Ascending aorta (tissue), 2 donors: ENCODE data around the gene OSBPL3. TPM values are rescaled to one million over a fixed set of nuclear protein-coding genes. Genes with fewer than 3 reads are reported as not detected.

Experiments used
- DNase-seq, 2 donors: peaks; one replicate each; pipeline ENCODE4 v3.0.0-alpha.2; 2019; ENCODE audit warnings: low spot score in 2 of 2
- H3K27ac ChIP-seq, 2 donors: fragments of 200-600 bp; sonication (generic); one replicate each; pipeline ENCODE4 v1.5.1; 2016 to 2017; ENCODE audit warnings: mild to moderate bottlenecking in 1 of 2
- H3K27me3 ChIP-seq: fragments of 200-600 bp; sonication (generic); one replicate; pipeline ENCODE4 v1.5.1; 2017
- H3K36me3 ChIP-seq, 2 donors: fragments of 200-600 bp; sonication (generic); one replicate each; pipeline ENCODE4 v1.5.1; 2016
- H3K4me1 ChIP-seq, 2 donors: fragments of 200-600 bp; sonication (generic); one replicate each; pipeline ENCODE4 v1.5.1; 2016 to 2017; ENCODE audit warnings: mild to moderate bottlenecking in 1 of 2
- H3K4me3 ChIP-seq, 2 donors: fragments of 200-600 bp; sonication (generic); one replicate each; pipeline ENCODE4 v1.5.1; 2016 to 2017; ENCODE audit warnings: mild to moderate bottlenecking in 1 of 2
- H3K9me3 ChIP-seq, 2 donors: fragments of 200-600 bp; sonication (generic); one replicate each; pipeline ENCODE4 v1.5.1; 2016
- intact Hi-C: fragments of 100-400 bp; cut with DNase I; formaldehyde crosslinking; loops from one replicate; pipeline ENCODE4 v1.15.1; 2023
- total RNA-seq: library from RNA; depleted of rRNA; stranded (reverse); fragments of >200 nt; gene quantifications from one replicate; pipeline ENCODE4 v1.1.0, GENCODE V29; 2016
- TF ChIP-seq, protein P1 (sequence below), 3 experiments: fragments of 200-600 bp in 2 of 3; fragments of 450-650 bp in 1 of 3; sonication (generic) in 2 of 3; IDR thresholded peaks; one replicate each; pipeline ENCODE4 v1.5.1; 2016 to 2019; ENCODE audit warnings: antibody characterized with exemption in 3 of 3, mild to moderate bottlenecking in 1 of 3, moderate library complexity in 1 of 3

OSBPL3 gene
- total RNA-seq, 1 donor from 2014 or later, result 0.96 TPM

GRCh38 chr7:24959735-24960485, 20.1 kb downstream of the OSBPL3 start:
- H3K36me3 ChIP-seq, result no peaks in the 10 kb centered on the region
- no peaks in the 10 kb centered on the region for H3K27me3 ChIP-seq
- intact Hi-C loops, result no loop called here
- no peak overlapping the region for H3K27ac ChIP-seq
- no peak for DNase-seq
- H3K9me3 ChIP-seq, result no peaks in the 10 kb centered on the region
- no peak overlapping the region for H3K4me3 ChIP-seq
- TF ChIP-seq, protein P1, sequence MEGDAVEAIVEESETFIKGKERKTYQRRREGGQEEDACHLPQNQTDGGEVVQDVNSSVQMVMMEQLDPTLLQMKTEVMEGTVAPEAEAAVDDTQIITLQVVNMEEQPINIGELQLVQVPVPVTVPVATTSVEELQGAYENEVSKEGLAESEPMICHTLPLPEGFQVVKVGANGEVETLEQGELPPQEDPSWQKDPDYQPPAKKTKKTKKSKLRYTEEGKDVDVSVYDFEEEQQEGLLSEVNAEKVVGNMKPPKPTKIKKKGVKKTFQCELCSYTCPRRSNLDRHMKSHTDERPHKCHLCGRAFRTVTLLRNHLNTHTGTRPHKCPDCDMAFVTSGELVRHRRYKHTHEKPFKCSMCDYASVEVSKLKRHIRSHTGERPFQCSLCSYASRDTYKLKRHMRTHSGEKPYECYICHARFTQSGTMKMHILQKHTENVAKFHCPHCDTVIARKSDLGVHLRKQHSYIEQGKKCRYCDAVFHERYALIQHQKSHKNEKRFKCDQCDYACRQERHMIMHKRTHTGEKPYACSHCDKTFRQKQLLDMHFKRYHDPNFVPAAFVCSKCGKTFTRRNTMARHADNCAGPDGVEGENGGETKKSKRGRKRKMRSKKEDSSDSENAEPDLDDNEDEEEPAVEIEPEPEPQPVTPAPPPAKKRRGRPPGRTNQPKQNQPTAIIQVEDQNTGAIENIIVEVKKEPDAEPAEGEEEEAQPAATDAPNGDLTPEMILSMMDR (IDR thresholded peaks at IDR 0.05), result no peak
- no peaks in the 10 kb centered on the region for H3K4me1 ChIP-seq

DNA sequence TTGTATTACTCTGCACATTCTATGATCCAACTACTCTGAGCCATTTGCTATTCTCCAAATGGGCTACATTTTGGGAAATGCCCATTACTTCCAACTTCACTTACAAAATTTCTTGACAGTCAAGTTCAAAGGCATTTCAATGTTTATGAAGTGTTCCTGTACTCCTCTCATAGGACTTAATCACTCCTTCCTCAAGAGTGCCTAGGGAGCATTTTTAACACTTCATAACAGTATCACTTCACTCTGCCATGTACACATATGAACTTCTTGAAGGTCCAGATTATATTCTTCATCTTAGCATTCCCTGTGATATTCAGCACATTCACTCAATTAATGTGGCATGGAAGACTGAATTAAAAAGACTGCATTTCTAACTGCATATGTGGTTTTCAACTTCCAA, 21.6 kb downstream of the OSBPL3 start:
- no peaks in the 10 kb centered on the region for H3K27me3 ChIP-seq
- H3K4me3 ChIP-seq, result no peak overlapping the region
- H3K27ac ChIP-seq, result no peak overlapping the region
- no peaks in the 10 kb centered on the region for H3K36me3 ChIP-seq
- intact Hi-C loops, result no loop called here
- DNase-seq, result no peak
- no peaks in the 10 kb centered on the region for H3K9me3 ChIP-seq
- TF ChIP-seq, protein P1 (IDR thresholded peaks at IDR 0.05), result no peak
- no peaks in the 10 kb centered on the region for H3K4me1 ChIP-seq

- Histone ChIP-seq H3K4me3 (no peak overlapping the region), H3K27me3 (no peaks in the 10 kb centered on the region), H3K36me3 (no peaks in the 10 kb centered on the region), H3K9me3 (no peaks in the 10 kb centered on the region), H3K27ac (no peak overlapping the region), H3K4me1 (no peaks in the 10 kb centered on the region)
- intact Hi-C loops, result no loop called here
- no peak for DNase-seq
- TF ChIP-seq, protein P1 (IDR thresholded peaks at IDR 0.05), result no peak
Observed at GRCh38 chr7:24956021-24956420, 24.0 kb downstream of the OSBPL3 start.

GRCh38 chr7:24955313-24955712, 24.7 kb downstream of the OSBPL3 start:
- TF ChIP-seq, protein P1 (IDR thresholded peaks at IDR 0.05), result no peak
- H3K27me3 ChIP-seq, result no peaks in the 10 kb centered on the region
- no peak overlapping the region for H3K27ac ChIP-seq
- no peaks in the 10 kb centered on the region for H3K4me1 ChIP-seq
- intact Hi-C loops, result no loop called here
- no peaks in the 10 kb centered on the region for H3K9me3 ChIP-seq
- DNase-seq, result no peak
- no peak overlapping the region for H3K4me3 ChIP-seq
- no peaks in the 10 kb centered on the region for H3K36me3 ChIP-seq

GRCh38 chr7:24952464-24952863, 27.5 kb downstream of the OSBPL3 start:
- TF ChIP-seq, protein P1 (IDR thresholded peaks at IDR 0.05), result no peak
- DNase-seq, result no peak
- Histone ChIP-seq H3K27me3 (no peaks in the 10 kb centered on the region), H3K36me3 (no peaks in the 10 kb centered on the region), H3K4me3 (no peak overlapping the region), H3K9me3 (no peaks in the 10 kb centered on the region), H3K4me1 (no peaks in the 10 kb centered on the region), H3K27ac (no peak overlapping the region)
- intact Hi-C loops, result no loop called here
